ENCODE measurements around the gene PARP15. TPM values are rescaled to one million over a fixed set of nuclear protein-coding genes. Genes with fewer than 3 reads are reported as not detected.
"Not testable (repeated sequence)": the region's sequence is repeated elsewhere in the genome, so short reads cannot be mapped to it uniquely, and the experiment has no call there.

The PARP15 gene
- total RNA-seq, 4 donors from 2014 or later, result 0.39 to 2.3 (median 0.65) TPM

DNA sequence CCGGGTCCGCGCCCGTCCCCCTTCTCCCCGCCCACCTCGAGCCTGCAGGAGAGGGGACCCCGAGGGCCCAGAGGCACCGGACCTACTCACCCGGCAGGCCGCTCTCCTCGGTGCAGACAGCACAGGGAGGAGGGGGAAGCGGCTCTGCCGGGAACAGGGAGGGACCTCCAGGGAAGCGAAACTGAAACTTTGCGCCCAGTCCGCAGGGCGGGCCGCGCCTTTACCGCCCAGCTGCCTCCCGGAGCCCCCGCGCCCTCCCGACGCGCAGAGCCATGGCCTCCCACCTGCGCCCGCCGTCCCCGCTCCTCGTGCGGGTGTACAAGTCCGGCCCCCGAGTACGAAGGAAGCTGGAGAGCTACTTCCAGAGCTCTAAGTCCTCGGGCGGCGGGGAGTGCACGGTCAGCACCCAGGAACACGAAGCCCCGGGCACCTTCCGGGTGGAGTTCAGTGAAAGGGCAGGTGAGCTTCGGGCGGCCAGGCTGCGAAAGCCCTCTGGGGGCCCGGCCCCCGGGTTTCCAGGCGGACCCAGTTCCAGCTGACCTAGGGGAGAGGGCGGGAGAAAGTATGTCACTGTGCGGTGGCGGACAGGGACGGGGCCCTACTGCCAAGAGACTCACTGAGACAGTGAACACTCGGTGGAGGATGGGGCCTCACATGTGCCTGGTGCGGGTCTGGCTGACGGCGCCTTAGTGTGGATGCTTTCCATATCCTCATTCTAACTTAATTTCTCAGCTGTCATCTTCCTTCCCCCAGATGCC is 13.1 kb upstream of the PARP15 start, which contains the start of the genes DTX3L and PARP9:
TSS of gene DTX3L (plus strand) at position 184 of the 758 bp plus-strand sequence. CDS start at position 273, 89 bp downstream.
TSS of gene PARP9 (minus strand) at position 146 of the 758 bp plus-strand sequence. CDS start 4,680 bp downstream, outside the sequence.
- peak within 1 kb of the TSS; percentile 75 to 93 (median 88) for H3K4me3 ChIP-seq
- H3K27me3 ChIP-seq, result no peaks in the 10 kb centered on the region
- peak; percentile 80 to 87 for TF ChIP-seq POLR2AphosphoS5 (IDR thresholded peaks at IDR 0.05)
- TF ChIP-seq, protein P1, sequence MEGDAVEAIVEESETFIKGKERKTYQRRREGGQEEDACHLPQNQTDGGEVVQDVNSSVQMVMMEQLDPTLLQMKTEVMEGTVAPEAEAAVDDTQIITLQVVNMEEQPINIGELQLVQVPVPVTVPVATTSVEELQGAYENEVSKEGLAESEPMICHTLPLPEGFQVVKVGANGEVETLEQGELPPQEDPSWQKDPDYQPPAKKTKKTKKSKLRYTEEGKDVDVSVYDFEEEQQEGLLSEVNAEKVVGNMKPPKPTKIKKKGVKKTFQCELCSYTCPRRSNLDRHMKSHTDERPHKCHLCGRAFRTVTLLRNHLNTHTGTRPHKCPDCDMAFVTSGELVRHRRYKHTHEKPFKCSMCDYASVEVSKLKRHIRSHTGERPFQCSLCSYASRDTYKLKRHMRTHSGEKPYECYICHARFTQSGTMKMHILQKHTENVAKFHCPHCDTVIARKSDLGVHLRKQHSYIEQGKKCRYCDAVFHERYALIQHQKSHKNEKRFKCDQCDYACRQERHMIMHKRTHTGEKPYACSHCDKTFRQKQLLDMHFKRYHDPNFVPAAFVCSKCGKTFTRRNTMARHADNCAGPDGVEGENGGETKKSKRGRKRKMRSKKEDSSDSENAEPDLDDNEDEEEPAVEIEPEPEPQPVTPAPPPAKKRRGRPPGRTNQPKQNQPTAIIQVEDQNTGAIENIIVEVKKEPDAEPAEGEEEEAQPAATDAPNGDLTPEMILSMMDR (IDR thresholded peaks at IDR 0.05), result no peak
- peaks cover 0 to 36% (median 30%) of the 10 kb centered on the region in 4 donors for H3K36me3 ChIP-seq
- intact Hi-C loops (cut with DNase I), result loop anchor here (5.0 to 10.0 kb wide), 2 partner anchors 172 to 230 kb away; partner anchors contain the start of genes HSPBAP1 and SLC49A4
- peak; percentile 96 for DNase-seq (ENCODE audit: extremely low spot score)
- 0% methylated on average over 21 of the region's 56 CpGs for WGBS
- no peaks in the 10 kb centered on the region for H3K9me3 ChIP-seq
- peaks cover 23 to 74% (median 59%) of the 10 kb centered on the region in 4 donors for H3K4me1 ChIP-seq
- H3K27ac ChIP-seq (replicated peaks in 1 of 4), result peak within 1 kb of the TSS; percentile 90 to 97 (median 95)

DNA sequence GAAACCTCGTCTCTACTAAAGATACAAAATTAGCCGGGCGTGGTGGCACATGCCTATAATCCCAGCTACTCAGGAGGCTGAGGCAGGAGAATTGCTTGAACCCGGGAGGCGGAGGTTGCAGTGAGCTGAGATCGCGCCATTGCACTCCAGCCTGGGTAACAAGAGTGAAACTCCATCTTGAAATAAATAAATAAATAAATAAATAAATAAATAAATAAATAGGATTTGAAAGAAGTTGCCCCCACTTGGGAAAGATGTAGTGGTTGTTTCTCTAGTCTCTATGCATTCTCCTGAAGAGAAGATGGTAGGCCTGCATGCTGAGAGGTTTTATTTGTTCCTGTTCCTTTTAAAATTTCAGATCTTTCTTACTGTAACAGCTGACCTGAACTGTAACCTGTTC is 9.3 kb upstream of the PARP15 start:
- Histone ChIP-seq H3K27ac (replicated peaks in 1 of 4) (peak overlapping the region; percentile 65 to 78 (median 72)), H3K4me1 (peaks cover 16 to 65% (median 51%) of the 10 kb centered on the region in 4 donors), H3K36me3 (peaks cover 18 to 69% (median 59%) of the 10 kb centered on the region in 4 donors)
- DNase-seq (ENCODE audit: extremely low spot score); H3K4me3 ChIP-seq; H3K9me3 ChIP-seq; H3K27me3 ChIP-seq: not testable (repeated sequence)
- over 99% methylated on average over 7 of the region's 7 CpGs for WGBS
- intact Hi-C loops (cut with DNase I), result loop anchor here (10.0 kb wide), 1 partner anchor 227 kb away; the partner anchor contains the start of genes HSPBAP1 and SLC49A4

DNA sequence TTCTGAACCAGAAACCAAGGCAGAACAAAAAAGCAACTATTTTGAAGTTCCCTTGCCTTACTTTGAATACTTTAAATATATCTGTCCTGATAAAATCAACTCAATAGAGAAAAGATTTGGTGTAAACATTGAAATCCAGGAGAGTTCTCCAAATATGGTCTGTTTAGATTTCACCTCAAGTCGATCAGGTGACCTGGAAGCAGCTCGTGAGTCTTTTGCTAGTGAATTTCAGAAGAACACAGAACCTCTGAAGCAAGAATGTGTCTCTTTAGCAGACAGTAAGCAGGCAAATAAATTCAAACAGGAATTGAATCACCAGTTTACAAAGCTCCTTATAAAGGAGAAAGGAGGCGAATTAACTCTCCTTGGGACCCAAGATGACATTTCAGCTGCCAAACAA is 8.7 kb upstream of the PARP15 start:
- intact Hi-C loops (cut with DNase I), result loop anchor here (10.0 kb wide), 1 partner anchor 226 kb away; the partner anchor contains the start of genes HSPBAP1 and SLC49A4
- Histone ChIP-seq H3K27ac (replicated peaks in 1 of 4) (peak overlapping the region; percentile 65 to 78 (median 72)), H3K4me1 (peaks cover 12 to 64% (median 46%) of the 10 kb centered on the region in 4 donors), H3K4me3 (no peak overlapping the region), H3K9me3 (no peaks in the 10 kb centered on the region), H3K27me3 (no peaks in the 10 kb centered on the region), H3K36me3 (peaks cover 18 to 75% (median 62%) of the 10 kb centered on the region in 4 donors)
- TF ChIP-seq EP300 (IDR thresholded peaks at IDR 0.05) (no peak), POLR2A (IDR thresholded peaks at IDR 0.05; ENCODE audit: low read depth) (no peak), POLR2AphosphoS5 (IDR thresholded peaks at IDR 0.05) (peak in 1 of 2 donors; percentile 58)
- TF ChIP-seq, protein P1 (IDR thresholded peaks at IDR 0.05), result no peak
- DNase-seq (ENCODE audit: extremely low spot score), result no peak
- WGBS, result 40% methylated on average over 3 of the region's 3 CpGs

DNA sequence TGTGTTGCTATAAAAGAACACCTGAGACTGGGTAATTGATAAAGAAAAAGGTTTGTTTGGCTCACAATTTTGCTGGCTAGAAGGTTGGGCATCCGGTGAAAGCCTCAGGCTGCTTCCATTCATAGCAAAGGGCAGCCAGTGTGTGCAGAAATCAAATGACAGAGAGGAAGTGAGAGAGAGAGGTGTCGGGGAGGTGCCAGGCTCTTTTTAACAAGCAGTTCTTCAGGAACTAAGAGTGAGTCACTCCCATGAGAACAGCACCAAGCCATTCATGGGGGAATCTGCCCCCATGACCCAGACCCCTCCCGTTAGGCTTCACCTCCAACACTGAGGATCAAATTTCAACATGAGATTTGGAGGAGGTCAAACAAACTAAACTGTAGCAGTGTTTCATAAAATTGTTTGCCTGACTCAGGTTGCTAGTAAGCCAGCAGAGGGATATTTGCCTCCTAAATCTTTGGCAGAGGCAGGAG is 4.5 kb upstream of the PARP15 start:
- TF ChIP-seq POLR2AphosphoS5 (IDR thresholded peaks at IDR 0.05) (no peak), EP300 (IDR thresholded peaks at IDR 0.05) (no peak), POLR2A (IDR thresholded peaks at IDR 0.05; ENCODE audit: low read depth) (no peak)
- TF ChIP-seq, protein P1 (IDR thresholded peaks at IDR 0.05), result no peak
- Histone ChIP-seq H3K4me3 (no peak overlapping the region), H3K4me1 (peaks cover 0 to 42% (median 33%) of the 10 kb centered on the region in 4 donors), H3K27ac (replicated peaks in 1 of 4) (no peak overlapping the region), H3K9me3 (no peaks in the 10 kb centered on the region), H3K27me3 (no peaks in the 10 kb centered on the region), H3K36me3 (peaks cover 18 to 62% (median 46%) of the 10 kb centered on the region in 4 donors)
- DNase-seq (ENCODE audit: extremely low spot score), result no peak
- intact Hi-C loops (cut with DNase I), result no loop called here
- 84% methylated on average over 3 of the region's 3 CpGs for WGBS

All from esophagus muscularis mucosa (tissue), 4 donors.